ENCODE data around the gene LRRC4.

DNA sequence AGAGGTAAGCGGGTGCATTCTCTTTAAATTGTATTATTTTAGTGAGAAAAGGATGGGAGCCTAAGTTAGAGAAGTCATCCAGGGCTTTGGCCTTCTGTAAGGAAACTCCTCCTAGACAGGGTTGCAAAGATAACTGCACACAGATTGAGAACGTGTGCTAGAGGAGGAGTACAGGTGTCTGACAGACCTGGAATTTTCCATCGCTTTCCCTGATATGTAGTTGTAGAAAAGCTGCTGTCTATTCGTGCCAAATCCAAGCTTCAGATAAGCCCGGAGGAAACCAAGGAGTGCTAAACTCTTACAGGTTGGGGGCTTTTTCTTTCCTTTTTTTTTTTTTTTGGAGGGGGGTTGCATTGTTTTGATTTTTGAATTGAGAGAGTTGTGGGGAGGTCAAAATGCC is 23.1 kb downstream of the LRRC4 start:
- TF ChIP-seq GATA3 (IDR thresholded peaks at IDR 0.05; ENCODE audit: low read depth, low read length): no peak
- TF ChIP-seq GATA2 (IDR thresholded peaks at IDR 0.05; ENCODE audit: low read depth, low read length): no peak
